HG02973 (cell line): ENCODE data around the gene CMTM7.
A peak's percentile ranks its signal among the peaks of the same experiment; 100 is the strongest.

Experiments used
- ATAC-seq: cut with Tn5 transposase; IDR thresholded peaks from one replicate; pipeline ENCODE4 v1.9.1; 2021; ENCODE audit warnings: moderate library complexity; ENCODE audit not compliant: unreplicated experiment

Gene CMTM7

GRCh38 chr3:32391643-32392535 is at the start of gene CMTM7:
Gene CMTM7 (plus strand): TSS chr3:32391853. CDS start chr3:32391907, 54 bp downstream.
- ATAC-seq = peak; percentile 54

- ATAC-seq = no peak
Measured at GRCh38 chr3:32347343-32348125, 44.1 kb upstream of the CMTM7 start.

- ATAC-seq = no peak
Measured at GRCh38 chr3:32349184-32349583, 42.5 kb upstream of the CMTM7 start.

GRCh38 chr3:32352563-32352962 is 39.1 kb upstream of the CMTM7 start:
- ATAC-seq = no peak

GRCh38 chr3:32353351-32353750 is 38.3 kb upstream of the CMTM7 start:
- ATAC-seq = no peak

GRCh38 chr3:32354362-32354778 is 37.3 kb upstream of the CMTM7 start:
- ATAC-seq = no peak

GRCh38 chr3:32355751-32356291 is 35.8 kb upstream of the CMTM7 start:
- ATAC-seq = no peak

- ATAC-seq = no peak
Measured at GRCh38 chr3:32359766-32360492, 31.7 kb upstream of the CMTM7 start.

- no peak for ATAC-seq
Measured at GRCh38 chr3:32360493-32360827, 31.2 kb upstream of the CMTM7 start.

- peak; percentile 85 for ATAC-seq
Measured at GRCh38 chr3:32366638-32367397, 24.8 kb upstream of the CMTM7 start.

- no peak for ATAC-seq
Measured at GRCh38 chr3:32367442-32367841, 24.2 kb upstream of the CMTM7 start.

GRCh38 chr3:32371461-32372212 is 20.0 kb upstream of the CMTM7 start:
- ATAC-seq = no peak

GRCh38 chr3:32372213-32372490 is 19.5 kb upstream of the CMTM7 start:
- no peak for ATAC-seq

- no peak for ATAC-seq
Measured at GRCh38 chr3:32373276-32373675, 18.4 kb upstream of the CMTM7 start.

GRCh38 chr3:32373844-32374243 is 17.8 kb upstream of the CMTM7 start:
- no peak for ATAC-seq

GRCh38 chr3:32374788-32375595 is 16.7 kb upstream of the CMTM7 start:
- peak; percentile 72 for ATAC-seq

GRCh38 chr3:32375596-32375930 is 16.1 kb upstream of the CMTM7 start:
- no peak for ATAC-seq

GRCh38 chr3:32376115-32376514 is 15.5 kb upstream of the CMTM7 start:
- ATAC-seq = no peak

- ATAC-seq = no peak
Measured at GRCh38 chr3:32379831-32380500, 11.7 kb upstream of the CMTM7 start.
